ENCODE results near the gene SEPHS1.

DNA sequence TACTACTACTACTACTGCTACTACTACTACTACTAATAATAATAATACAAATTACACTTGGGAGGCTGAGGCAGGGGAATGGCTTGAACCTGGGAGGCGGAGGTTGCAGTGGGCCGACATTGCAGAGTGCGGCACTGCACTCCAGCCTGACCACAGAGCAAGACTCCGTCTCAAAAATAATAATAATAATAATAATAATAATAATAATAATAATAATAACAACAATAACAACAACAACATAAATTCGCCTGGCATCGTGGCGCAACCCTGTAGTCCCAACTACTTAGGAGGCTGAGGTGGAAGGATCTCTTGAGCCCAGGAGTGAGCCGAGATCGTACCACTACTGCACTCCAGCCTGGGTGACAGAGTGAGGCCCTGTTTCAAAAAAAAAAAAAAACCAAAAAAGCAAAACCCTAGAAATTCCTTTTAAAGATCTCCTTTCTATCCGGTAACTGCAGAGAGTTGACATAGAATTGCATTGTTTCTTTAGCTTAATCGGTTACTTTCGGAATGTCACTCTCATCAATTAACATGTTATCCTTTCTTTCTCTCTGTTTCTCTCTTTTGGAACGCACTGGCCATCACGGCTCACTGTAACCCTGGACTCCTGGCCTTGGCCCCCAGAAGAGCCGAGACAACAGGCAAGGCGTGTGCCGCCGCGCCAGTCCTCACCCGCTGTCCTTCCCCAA is 49.2 kb downstream of the SEPHS1 start:
- TF ChIP-seq, protein P1, sequence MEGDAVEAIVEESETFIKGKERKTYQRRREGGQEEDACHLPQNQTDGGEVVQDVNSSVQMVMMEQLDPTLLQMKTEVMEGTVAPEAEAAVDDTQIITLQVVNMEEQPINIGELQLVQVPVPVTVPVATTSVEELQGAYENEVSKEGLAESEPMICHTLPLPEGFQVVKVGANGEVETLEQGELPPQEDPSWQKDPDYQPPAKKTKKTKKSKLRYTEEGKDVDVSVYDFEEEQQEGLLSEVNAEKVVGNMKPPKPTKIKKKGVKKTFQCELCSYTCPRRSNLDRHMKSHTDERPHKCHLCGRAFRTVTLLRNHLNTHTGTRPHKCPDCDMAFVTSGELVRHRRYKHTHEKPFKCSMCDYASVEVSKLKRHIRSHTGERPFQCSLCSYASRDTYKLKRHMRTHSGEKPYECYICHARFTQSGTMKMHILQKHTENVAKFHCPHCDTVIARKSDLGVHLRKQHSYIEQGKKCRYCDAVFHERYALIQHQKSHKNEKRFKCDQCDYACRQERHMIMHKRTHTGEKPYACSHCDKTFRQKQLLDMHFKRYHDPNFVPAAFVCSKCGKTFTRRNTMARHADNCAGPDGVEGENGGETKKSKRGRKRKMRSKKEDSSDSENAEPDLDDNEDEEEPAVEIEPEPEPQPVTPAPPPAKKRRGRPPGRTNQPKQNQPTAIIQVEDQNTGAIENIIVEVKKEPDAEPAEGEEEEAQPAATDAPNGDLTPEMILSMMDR (conservative IDR thresholded peaks at IDR 0.05; ENCODE audit: low read depth, low read length): no peak
- TF ChIP-seq EZH2 (IDR thresholded peaks at IDR 0.05; ENCODE audit: borderline replicate concordance, low read depth, low read length, poor library complexity, severe bottlenecking): no peak
